ENCODE data around the gene QSOX1.
A peak's percentile ranks its signal among the peaks of the same experiment; 100 is the strongest.

Gene QSOX1

GRCh38 chr1:180229483-180230415, 75.1 kb downstream of the QSOX1 start, which contains the start of gene LHX4:
Gene LHX4, plus strand, starts transcription at chr1:180230264. Its CDS starts 266 bp downstream, at chr1:180230530.
- H3K36me3 ChIP-seq (ENCODE audit: control insufficient read depth, low read length): no peaks in the 10 kb centered on the region

GRCh38 chr1:180230416-180230790, 75.7 kb downstream of the QSOX1 start:
- Histone ChIP-seq H3K27ac (ENCODE audit: low read depth, low read length) (peak overlapping the region; percentile 57), H3K36me3 (ENCODE audit: control insufficient read depth, low read length) (no peaks in the 10 kb centered on the region), H4K20me1 (ENCODE audit: control insufficient read depth, insufficient read depth, low read depth, low read length) (peaks cover 7% of the 10 kb centered on the region; the same call in 1 of the 2 replicates)

More at GRCh38 chr1:180229483-180230415, 75.1 kb downstream of the QSOX1 start, which contains the start of gene LHX4:
- H3K4me1 ChIP-seq (ENCODE audit: control insufficient read depth, low read length): peaks cover 61% of the 10 kb centered on the region
- H3K79me2 ChIP-seq (ENCODE audit: control insufficient read depth, low read length): peaks cover 3% of the 10 kb centered on the region; the same call in 1 of the 2 replicates
- peak within 1 kb of the TSS; percentile 57 for H3K27ac ChIP-seq (ENCODE audit: low read depth, low read length)
- peaks cover 29% of the 10 kb centered on the region for H3K27me3 ChIP-seq (ENCODE audit: control insufficient read depth, low read length)
- H3F3A ChIP-seq (ENCODE audit: control insufficient read depth, insufficient read depth): peaks cover 7% of the 10 kb centered on the region
- H3K9me3 ChIP-seq (ENCODE audit: control insufficient read depth, insufficient read depth, low read length): peaks cover 4% of the 10 kb centered on the region; the same call in 1 of the 2 replicates
- H3K4me2 ChIP-seq (ENCODE audit: low read length): peak within 1 kb of the TSS; percentile 98
- H3K4me3 ChIP-seq (ENCODE audit: low read length): peak within 1 kb of the TSS; percentile 87
- TF ChIP-seq EZH2phosphoT487 (IDR thresholded peaks at IDR 0.05; ENCODE audit: borderline replicate concordance, low read length) (no peak), CTCF (IDR thresholded peaks at IDR 0.05; ENCODE audit: low read depth, low read length, poor library complexity, severe bottlenecking) (no peak)
- peaks cover 7% of the 10 kb centered on the region; the same call in 1 of the 2 replicates for H4K20me1 ChIP-seq (ENCODE audit: control insufficient read depth, insufficient read depth, low read depth, low read length)
- H3K9me2 ChIP-seq (replicated peaks; ENCODE audit: control insufficient read depth, low read length): no peaks in the 10 kb centered on the region

GRCh38 chr1:180230791-180231505, 76.3 kb downstream of the QSOX1 start:
- H3K4me3 ChIP-seq (ENCODE audit: low read length): peak overlapping the region; percentile 87
- H3K79me2 ChIP-seq (ENCODE audit: control insufficient read depth, low read length): peaks cover 3% of the 10 kb centered on the region; the same call in 1 of the 2 replicates
- H3K27ac ChIP-seq (ENCODE audit: low read depth, low read length): peak overlapping the region; percentile 57
- TF ChIP-seq CTCF (IDR thresholded peaks at IDR 0.05; ENCODE audit: low read depth, low read length, poor library complexity, severe bottlenecking) (no peak), EZH2phosphoT487 (IDR thresholded peaks at IDR 0.05; ENCODE audit: borderline replicate concordance, low read length) (no peak; the same call in 1 of the 2 replicates)
- peaks cover 4% of the 10 kb centered on the region; the same call in 1 of the 2 replicates for H3K9me3 ChIP-seq (ENCODE audit: control insufficient read depth, insufficient read depth, low read length)
- peaks cover 50% of the 10 kb centered on the region for H3K4me1 ChIP-seq (ENCODE audit: control insufficient read depth, low read length)
- peaks cover 7% of the 10 kb centered on the region; the same call in 1 of the 2 replicates for H4K20me1 ChIP-seq (ENCODE audit: control insufficient read depth, insufficient read depth, low read depth, low read length)
- H3K27me3 ChIP-seq (ENCODE audit: control insufficient read depth, low read length): peaks cover 32% of the 10 kb centered on the region
- peak overlapping the region; percentile 98 for H3K4me2 ChIP-seq (ENCODE audit: low read length)
- peaks cover 7% of the 10 kb centered on the region for H3F3A ChIP-seq (ENCODE audit: control insufficient read depth, insufficient read depth)
- no peaks in the 10 kb centered on the region for H3K9me2 ChIP-seq (replicated peaks; ENCODE audit: control insufficient read depth, low read length)
- H3K36me3 ChIP-seq (ENCODE audit: control insufficient read depth, low read length): no peaks in the 10 kb centered on the region

More at GRCh38 chr1:180230416-180230790, 75.7 kb downstream of the QSOX1 start:
- peaks cover 7% of the 10 kb centered on the region for H3F3A ChIP-seq (ENCODE audit: control insufficient read depth, insufficient read depth)
- TF ChIP-seq CTCF (IDR thresholded peaks at IDR 0.05; ENCODE audit: low read depth, low read length, poor library complexity, severe bottlenecking) (no peak), EZH2phosphoT487 (IDR thresholded peaks at IDR 0.05; ENCODE audit: borderline replicate concordance, low read length) (no peak)
- H3K27me3 ChIP-seq (ENCODE audit: control insufficient read depth, low read length): peaks cover 32% of the 10 kb centered on the region
- H3K9me2 ChIP-seq (replicated peaks; ENCODE audit: control insufficient read depth, low read length): no peaks in the 10 kb centered on the region
- peaks cover 4% of the 10 kb centered on the region; the same call in 1 of the 2 replicates for H3K9me3 ChIP-seq (ENCODE audit: control insufficient read depth, insufficient read depth, low read length)
- H3K4me3 ChIP-seq (ENCODE audit: low read length): peak overlapping the region; percentile 87
- H3K4me1 ChIP-seq (ENCODE audit: control insufficient read depth, low read length): peaks cover 55% of the 10 kb centered on the region
- peaks cover 3% of the 10 kb centered on the region; the same call in 1 of the 2 replicates for H3K79me2 ChIP-seq (ENCODE audit: control insufficient read depth, low read length)
- peak overlapping the region; percentile 98 for H3K4me2 ChIP-seq (ENCODE audit: low read length)
